HG03175 (cell line): ENCODE data around the gene PTPMT1.

Source experiments
- ATAC-seq: cut with Tn5 transposase; IDR thresholded peaks from one replicate; pipeline ENCODE4 v1.9.1; 2021; ENCODE audit warnings: mild to moderate bottlenecking, moderate library complexity; ENCODE audit not compliant: unreplicated experiment

Gene PTPMT1

GRCh38 chr11:47577460-47578041, 12.2 kb downstream of the PTPMT1 start:
- ATAC-seq = no peak

- ATAC-seq = peak; percentile 89
These were observed 13.4 kb downstream of the PTPMT1 start, which contains the start of the genes KBTBD4 and NDUFS3 for GRCh38 chr11:47578524-47579494. Gene KBTBD4, minus strand, starts transcription at chr11:47578970. Its CDS starts 19 bp downstream, at chr11:47578951. Gene NDUFS3, plus strand, starts transcription at chr11:47579074. Its CDS starts 18 bp downstream, at chr11:47579092.

GRCh38 chr11:47583844-47584243, 18.4 kb downstream of the PTPMT1 start:
- ATAC-seq = no peak

GRCh38 chr11:47586098-47586855, 20.9 kb downstream of the PTPMT1 start, which contains the start of gene FAM180B:
Gene FAM180B, plus strand, starts transcription at chr11:47586678. Its CDS starts 91 bp downstream, at chr11:47586769.
- ATAC-seq = no peak

GRCh38 chr11:47587039-47587716, 21.8 kb downstream of the PTPMT1 start:
- ATAC-seq = no peak

GRCh38 chr11:47587723-47588326, 22.4 kb downstream of the PTPMT1 start:
- ATAC-seq = no peak

- no peak for ATAC-seq
These were observed 23.7 kb downstream of the PTPMT1 start for GRCh38 chr11:47589118-47589517.

- ATAC-seq = no peak
These were observed 24.2 kb downstream of the PTPMT1 start for GRCh38 chr11:47589584-47589976.

- ATAC-seq = no peak
These were observed 24.8 kb downstream of the PTPMT1 start for GRCh38 chr11:47589977-47590861.

- ATAC-seq = no peak
These were observed 26.4 kb downstream of the PTPMT1 start for GRCh38 chr11:47591764-47592163.

- no peak for ATAC-seq
These were observed 26.9 kb downstream of the PTPMT1 start for GRCh38 chr11:47592251-47592650.

GRCh38 chr11:47592970-47593369, 27.6 kb downstream of the PTPMT1 start:
- ATAC-seq = no peak

- ATAC-seq = no peak
These were observed 28.1 kb downstream of the PTPMT1 start for GRCh38 chr11:47593492-47593933.

- no peak for ATAC-seq
These were observed 28.8 kb downstream of the PTPMT1 start, which contains the start of gene C1QTNF4 for GRCh38 chr11:47593934-47594855. Gene C1QTNF4, minus strand, starts transcription at chr11:47594411. Its CDS starts 3,601 bp downstream, at chr11:47590810.

- ATAC-seq = no peak
These were observed 29.6 kb downstream of the PTPMT1 start for GRCh38 chr11:47595029-47595428.

- no peak for ATAC-seq
These were observed 30.6 kb downstream of the PTPMT1 start for GRCh38 chr11:47595967-47596366.

- no peak for ATAC-seq
These were observed 34.5 kb downstream of the PTPMT1 start for GRCh38 chr11:47599902-47600301.

- no peak for ATAC-seq
These were observed 37.9 kb downstream of the PTPMT1 start for GRCh38 chr11:47603295-47603694.
